Kasumi-1 (cell line): ENCODE results near the gene ICOS.
A peak's percentile ranks its signal among the peaks of the same experiment; 100 is the strongest.

Source experiments
- DNase-seq, 2 experiments: peaks; one replicate each; lab custom pipeline; 2025; lab: John Stamatoyannopoulos, UW

The ICOS gene, protein sequence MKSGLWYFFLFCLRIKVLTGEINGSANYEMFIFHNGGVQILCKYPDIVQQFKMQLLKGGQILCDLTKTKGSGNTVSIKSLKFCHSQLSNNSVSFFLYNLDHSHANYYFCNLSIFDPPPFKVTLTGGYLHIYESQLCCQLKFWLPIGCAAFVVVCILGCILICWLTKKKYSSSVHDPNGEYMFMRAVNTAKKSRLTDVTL

DNA sequence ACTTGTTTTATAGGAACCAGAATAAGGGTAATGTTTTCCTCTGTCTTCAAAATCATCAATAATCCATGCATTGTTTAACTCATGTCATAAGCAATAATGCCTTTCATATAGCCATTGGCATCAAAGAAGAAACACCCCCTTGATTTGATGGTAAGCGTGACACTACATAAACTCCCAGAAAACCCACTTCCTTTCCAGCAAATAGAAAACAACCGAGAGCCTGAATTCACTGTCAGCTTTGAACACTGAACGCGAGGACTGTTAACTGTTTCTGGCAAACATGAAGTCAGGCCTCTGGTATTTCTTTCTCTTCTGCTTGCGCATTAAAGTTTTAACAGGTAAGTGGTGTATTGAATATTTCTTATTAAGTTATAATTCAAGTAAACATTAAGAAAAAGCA is at the start of gene ICOS:
ICOS (plus strand) TSS at position 229 of the 400 bp plus-strand sequence; CDS start at position 281, 52 bp downstream.
- DNase-seq: no peak

DNA sequence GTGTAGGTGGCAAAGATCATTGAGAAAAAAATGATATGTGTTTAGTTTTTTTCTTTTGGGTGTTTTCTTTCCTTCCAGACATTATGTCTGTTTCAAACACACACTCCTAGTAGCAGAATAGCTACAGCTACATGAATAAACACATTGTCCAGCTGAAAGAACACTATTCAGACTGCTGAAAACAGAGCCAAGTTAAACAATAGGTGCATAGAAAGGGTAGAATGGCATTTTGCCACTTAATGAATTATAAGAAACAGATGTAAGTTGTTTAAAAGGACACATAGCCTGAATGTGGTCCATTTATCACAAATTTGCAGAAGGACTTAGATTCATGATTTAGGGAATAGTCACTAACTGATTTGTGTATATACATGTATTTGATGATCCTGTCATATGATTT is 48.9 kb upstream of the ICOS start:
- no peak for DNase-seq

DNA sequence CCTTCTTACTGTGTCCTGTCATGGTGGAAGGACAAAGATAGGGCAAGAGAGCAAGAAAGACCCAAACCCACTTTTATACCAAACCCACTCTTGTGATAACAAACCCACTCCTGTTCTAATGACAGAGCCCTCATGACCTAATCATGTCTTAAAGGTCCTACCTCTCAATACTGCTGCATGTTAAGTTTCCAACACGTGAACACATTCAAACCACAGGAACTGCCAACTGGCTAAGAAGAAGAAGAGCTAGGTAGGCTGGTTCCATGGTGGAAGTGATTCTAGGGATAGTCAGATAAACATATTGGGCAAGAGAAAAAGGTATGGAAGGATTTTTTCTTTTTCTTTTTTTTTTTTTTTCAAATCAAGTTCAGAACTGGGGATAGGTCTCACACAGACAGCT is 47.0 kb upstream of the ICOS start:
- DNase-seq: no peak

DNA sequence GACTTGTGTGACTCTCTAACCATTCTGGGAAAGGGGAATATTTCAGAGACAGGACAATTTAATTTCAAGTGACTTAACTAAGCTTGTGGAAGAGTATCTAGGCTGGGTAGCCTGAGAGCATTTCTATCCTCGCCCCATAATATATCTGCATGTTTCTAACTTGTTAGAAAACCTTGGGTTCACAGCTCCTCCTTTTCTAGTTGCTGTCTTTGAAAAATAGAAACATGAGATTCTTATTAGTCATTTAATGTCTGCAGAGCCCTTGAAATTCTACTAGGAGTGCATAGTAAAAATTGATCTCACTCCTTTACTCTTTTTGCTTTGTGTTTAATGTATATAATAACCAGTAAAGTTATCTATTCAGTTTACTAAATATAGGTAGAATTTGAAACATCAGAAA is 46.6 kb upstream of the ICOS start:
- no peak for DNase-seq

DNA sequence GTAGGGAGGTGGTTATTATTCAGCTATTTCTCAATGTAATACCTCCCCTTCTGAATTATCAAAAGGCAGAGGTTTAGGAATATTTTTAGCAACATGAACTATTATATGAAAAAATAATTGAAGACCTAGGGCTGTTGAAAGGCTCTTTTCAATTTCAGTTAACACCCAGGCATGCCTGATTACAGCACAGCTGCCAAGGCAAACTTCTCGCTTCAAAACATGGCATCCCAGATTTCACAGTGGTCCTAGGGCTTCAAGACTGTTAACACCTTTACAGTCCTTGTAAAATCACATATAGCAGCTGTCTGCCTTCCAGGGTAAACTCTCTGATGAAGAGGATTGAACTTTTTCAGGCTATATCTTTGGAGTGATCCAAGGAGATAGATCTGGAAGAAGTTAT is 45.8 kb upstream of the ICOS start:
- no peak for DNase-seq

DNA sequence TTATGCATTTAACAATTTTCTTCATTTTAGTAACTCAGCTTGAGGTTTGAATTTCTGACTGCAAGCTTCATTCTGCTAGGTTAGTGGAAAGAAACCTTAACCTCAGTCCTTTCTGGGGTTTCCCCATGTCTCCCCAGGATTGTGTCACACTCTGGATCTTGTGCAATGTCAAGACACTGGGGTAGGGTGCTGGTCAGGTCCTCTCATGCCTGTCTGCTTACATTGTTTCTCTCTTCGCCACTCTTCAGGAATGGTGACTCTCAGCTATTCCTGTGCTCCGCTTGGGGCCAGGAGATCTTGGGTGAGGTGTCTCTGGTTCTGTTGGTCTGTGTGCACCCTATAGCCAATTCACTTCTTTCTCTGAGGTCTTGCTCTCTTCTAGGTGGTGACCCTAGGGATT is 45.1 kb upstream of the ICOS start:
- no peak for DNase-seq

DNA sequence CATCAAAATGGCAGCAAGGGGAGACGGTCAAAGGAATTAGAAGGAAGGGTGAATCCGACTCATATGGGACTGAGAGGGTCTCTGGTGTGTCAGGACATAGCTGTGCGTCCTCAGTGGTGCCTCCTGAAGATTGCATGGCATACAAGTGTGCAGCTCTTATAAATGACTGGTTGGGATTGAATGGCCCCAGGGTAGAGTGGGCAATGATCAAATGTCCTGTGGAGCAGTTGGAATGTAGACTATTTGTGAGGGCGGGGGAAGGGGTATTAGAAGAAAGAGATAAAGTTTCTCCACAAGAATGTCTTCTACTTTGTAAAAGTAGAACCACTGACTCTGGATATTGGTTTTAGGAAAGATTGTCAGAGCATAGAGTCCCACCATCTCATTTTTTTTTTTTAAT is 44.4 kb upstream of the ICOS start:
- no peak for DNase-seq

DNA sequence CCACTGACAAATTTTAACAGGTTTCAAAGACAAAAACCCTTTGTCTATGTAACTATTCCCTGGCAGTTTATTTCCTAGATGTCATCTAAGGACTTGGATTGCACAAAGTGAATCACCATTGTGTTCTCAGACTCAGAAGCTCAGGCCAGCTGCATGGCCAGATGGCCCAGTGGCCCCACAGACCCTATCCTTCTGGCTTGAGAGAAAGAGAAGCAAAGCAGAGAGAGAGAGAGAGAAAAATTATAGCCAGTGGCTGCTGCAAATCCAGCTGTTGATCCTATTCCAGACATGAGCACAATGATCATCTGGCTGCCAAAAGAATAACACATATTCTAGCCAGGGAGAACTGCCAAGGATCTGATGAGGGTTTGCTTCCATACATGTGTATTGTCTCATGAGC is 43.2 kb upstream of the ICOS start:
- no peak for DNase-seq

DNA sequence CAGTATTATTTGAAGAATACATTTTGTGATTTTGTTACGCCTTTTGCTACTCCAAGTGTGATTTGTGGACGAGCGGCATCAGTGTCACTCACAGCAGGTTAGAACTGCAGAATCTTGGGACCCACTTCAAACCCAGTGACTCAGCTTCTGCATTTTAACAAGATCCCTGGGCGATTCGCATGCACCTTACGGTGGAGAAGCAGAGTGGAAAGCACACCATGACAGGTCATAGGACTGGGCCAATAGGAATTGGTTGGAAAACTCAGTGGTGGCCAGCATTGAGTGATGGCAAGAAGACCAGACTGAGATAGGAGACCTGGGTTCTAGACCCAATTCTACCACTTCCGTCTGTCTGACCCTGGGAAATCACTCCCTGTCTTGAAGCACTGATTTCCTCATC is 42.7 kb upstream of the ICOS start:
- DNase-seq: no peak

DNA sequence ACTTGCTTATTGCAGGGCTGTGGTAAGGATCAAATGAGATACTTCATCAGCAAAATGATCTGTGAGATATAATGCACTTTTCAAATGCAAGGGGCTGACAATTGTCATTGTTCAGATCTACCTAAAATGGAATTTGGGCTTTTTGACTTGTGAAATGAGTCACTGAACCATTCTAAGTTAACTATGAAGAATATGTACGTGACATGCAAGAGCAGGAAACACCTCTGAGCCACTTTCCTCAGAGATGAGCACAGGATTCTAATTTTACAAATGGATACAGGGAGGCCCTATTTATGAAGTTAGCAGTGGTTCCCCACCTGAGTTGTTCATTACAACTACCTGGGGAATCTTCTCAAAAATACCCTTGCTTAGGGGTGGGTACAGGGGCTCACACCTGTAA is 42.3 kb upstream of the ICOS start:
- DNase-seq: no peak

DNA sequence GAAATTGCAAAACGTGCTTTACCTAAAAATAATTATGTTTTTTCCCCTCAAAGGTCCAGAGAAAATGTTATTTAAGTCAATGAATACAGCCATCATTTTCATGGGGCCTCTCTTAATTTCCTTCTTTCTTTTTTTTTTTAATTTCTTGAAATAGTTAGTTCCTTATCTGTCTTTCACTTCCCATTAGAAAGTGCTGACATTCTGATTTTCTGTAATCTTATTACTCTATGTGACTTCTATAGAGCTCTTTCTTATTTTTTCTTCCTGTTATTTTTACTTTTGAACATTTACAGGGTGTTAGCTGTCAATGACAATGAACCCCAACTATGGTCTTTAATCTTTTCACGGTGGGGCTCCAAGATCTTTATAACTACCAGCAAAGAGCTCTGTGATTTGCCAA is 39.0 kb upstream of the ICOS start:
- no peak for DNase-seq

DNA sequence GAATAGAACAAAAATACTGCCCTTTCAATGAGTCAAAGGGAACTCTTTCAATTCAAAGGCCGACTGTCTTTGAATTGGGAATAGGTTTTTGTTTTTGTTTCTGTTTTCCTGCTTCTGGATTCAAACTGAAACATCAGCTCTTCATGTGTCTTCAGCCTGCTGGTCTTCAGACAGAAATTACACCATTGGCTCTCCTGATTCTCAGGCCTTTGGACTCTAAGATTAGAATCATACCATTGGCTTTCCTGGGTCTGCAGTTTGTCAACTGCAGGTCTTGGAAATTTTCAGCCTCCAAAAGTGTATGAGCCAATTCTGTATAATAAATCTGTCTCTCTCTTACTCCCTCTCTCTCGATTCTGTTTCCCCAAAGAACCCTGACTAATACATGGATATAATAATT is 37.9 kb upstream of the ICOS start:
- DNase-seq: no peak

DNA sequence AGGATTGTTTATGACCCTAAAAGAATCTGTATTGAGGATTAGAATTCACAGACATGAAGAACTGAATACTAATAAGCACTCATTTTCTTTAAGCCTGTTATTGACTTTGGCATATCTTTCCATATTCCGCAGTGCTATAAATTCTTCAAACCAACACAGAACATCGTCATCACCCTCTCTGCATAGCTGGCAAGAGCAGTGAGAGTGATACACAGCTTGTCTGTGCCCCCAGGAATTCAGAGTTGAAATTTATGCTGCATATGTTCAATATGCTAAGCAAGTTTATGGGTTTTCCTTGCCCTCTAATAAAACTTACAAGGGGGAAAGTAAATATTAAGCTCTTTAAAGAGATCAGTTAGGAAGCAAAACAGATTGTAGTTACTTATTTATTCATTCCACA is 36.3 kb upstream of the ICOS start:
- DNase-seq: no peak

DNA sequence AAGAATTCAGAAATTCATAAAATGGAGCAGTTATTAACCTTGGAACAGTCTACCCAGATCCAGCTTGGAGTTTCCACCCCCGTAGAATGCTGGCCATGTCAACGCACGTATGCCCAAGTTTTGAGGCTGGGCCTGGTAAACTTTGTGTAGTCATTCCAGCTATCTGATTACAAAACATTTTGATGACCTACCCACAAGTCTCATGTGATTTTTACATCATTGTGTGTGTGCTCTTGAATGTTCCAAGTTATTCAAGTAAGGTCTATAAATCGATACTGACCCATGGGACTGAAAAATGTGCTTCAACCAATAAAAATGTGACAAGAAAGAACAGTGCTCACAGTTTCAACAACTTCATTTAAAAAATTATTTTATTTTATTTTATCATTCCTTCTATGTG is 32.5 kb upstream of the ICOS start:
- no peak for DNase-seq

DNA sequence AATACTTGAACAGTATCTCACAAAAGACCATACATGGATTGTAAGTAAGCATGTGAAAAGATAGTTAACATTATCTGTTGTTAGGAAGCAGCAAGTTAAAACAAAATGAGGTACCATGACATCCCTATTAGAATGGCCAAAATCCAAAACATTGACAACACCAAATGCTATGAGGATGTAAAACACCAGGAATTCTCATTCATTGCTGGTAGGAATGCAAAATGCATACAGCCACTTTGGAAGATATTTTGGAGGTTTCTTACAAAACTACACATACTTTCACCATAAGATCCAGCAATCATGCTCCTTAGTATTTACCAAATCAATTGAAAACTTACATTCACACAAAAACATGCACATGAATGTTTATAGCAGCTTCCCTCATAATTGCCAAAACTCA is 30.9 kb upstream of the ICOS start:
- no peak for DNase-seq

DNA sequence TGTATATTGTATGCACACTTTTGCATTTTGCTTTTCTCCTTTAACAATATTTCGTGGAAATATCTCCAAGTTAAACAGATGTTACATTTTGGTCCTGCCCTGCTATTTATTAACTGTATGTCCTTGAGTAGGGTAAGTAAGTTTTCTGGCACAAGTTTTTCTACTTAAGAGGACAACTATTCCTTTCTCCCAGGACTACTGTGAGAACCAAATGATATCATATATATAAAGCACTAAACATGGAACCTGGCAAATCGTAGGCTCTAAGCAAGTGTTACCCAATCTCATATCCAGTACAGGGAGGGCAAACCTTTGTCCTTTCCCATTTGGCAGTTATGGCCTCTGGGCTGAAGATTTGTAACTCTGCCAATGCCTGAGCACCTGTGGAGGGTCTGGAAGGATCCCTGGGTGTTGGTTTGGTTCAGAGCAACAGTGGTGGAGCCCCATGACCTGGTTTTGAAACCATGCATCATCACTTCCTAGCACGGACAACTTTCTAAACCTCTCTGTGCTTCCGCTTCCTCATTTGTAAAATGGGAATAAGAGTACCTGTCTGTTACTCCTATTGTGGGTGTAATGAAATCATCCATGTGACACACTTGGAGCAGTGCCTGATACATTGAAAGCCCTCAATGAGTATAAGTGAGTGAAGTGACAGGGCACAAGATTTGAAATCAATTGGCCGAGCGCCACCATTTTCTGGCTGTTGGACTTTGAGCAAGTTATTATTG is 28.3 kb upstream of the ICOS start:
- DNase-seq: no peak

DNA sequence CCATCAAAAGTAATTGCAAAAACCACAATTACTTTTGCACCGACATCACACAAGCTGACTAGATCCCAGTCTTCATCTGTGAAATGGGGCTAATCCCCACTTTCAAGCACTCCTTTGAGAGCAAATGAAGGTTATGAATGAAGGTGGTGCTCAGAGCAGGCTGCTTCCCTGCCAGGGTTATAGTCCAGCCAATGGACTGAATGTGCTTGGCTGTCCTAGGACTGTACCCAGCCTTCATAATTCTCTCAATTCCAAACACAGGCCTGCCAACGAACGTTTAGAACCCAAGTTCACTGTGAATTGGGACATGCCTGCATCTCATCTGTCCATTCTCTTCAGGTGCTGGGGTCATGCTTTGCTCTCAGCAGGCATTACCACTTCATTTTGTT is 27.8 kb upstream of the ICOS start:
- DNase-seq: no peak

DNA sequence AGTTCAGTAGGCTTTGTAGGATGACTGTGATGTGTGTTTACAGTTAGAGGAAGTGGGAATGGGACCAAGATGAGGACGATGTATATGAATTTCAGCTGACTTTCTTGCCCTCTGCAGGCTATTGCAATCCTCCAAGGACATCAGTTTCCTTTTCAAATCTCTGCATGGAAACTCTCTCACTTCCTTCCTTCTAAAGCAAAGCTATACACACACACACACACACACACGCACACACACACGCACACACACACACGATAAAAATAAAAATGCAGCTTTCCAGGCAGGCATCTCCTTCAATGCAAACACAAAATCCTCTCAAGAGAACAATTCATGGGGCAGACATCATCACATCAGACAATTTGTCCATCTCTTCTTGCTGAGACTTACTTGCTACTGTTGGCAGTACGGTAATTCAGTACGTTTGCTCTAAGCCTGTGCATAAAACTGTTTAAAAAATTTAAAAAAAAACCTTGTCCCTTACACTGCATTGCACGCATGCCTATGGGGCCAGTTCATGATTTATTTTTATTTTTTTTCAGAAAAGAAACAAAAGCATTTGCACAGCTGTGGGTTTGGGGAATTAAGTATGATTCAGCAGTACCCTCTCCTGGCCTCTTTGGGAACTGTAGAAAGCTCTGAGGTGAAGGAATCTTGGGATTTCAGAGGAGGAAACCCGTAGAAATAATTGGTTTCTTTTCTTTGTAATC is 27.1 kb upstream of the ICOS start:
- peak in 1 of 2 experiments; percentile 20 for DNase-seq

DNA sequence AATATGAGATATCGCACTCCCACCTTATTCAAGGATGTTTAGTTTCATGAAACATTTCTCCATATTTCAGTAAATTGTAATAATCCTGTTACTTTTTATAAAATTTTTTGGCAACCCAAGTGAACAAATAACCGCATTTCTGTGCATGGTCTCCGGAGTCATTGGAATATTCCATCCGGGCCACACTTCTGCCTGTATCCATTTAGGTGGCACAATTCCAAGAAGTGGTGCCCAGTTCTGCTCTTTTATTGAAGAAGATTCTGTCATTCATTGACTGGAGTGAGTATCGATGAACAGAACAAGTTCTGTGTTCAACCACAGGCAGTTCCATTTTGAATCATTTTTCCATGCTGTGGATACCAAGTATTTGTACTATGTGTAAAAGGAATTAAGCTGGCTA is 26.6 kb upstream of the ICOS start:
- no peak for DNase-seq

DNA sequence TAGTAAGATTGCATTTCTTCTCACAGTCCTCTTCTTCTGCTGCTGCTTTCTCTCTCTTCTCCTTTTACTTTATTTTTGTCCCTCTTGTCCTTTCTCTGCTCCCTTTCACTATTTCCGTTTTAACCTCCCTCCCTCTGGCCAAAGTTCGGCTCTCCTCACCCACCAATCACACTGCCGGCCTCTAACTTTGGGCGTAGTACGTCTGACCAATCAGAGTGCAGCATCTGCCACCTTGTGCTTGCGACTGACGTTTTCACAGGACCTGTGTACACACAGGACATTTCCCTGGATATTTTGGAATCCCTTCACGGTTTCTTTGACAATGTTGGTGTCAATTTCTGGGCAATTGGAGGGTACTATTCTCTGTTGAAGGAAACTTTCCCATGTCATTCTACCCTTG is 22.6 kb upstream of the ICOS start:
- no peak for DNase-seq

DNA sequence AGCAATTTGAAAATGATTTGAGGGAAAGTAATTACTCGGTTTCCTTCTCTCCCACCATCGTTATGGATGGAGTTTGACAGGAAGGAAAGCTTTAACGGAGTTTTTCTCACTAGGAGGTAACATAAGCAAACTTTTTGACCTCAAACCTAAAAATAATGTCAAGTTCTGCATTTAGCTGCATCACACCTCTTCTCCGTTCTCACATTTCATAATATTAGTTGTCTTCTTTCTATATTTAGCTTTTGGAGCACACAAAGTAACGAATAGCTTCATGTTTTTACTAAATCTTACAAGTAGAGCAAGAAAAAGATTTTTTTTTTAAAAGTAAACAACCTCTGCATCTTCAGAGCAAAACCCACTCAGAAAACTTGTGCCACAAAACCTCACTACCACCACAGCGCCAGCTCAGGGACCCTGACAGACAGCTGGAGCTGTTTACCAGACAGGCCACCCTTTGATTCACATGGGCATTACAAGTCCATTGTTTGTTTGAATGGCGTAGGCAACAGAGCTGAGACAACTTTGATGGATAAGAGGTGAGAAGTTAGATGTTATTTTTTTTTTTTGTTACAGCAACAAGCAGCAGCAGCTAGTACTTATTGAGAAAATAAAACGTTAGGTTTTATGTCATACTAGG is 21.9 kb upstream of the ICOS start:
- DNase-seq: no peak

DNA sequence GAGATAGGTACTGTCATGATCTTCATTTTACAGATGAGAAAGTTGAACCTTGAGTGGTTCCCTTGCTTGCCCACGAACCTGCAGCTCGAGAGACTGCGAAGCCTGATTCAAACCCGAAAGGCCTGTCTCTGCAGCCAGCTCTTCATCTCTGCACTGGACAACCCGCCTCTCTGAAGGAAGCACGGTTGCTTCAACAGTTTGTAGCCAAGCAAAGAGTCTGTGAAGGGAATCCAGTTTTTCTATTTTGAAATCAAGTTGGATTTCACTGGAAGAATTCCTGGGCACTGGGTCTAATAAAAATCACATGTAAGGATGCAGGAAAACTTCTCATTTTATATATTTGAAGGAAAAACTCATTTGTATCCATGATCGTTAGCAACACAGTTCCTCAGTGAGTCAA is 21.3 kb upstream of the ICOS start:
- DNase-seq: no peak

DNA sequence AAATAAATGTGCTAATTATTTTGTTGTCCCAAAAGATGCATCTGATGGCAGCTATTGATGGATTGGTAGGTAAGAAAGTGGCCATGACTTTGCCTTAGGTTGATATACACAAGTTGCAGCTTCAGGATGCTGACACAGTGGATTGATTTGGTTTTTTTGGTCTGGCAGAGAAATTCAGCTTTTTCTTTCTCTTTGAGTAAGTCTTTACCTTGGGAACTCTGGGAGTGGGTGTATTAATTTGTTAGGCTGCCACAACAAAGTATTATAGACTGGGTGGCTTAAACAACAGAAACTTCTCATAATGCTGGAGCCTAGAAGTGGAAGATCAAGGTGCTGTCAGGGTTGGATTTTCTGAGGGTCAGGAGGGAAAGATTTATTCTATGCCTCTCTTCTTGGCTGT is 19.8 kb upstream of the ICOS start:
- DNase-seq: no peak
